Measurements from ENCODE around the gene FUT7. TPM values are rescaled to one million over a fixed set of nuclear protein-coding genes. Genes with fewer than 3 reads are reported as not detected.
A peak's percentile ranks its signal among the peaks of the same experiment; 100 is the strongest.

Gene FUT7
- total and polyA plus RNA-seq, 2 of the 13 experiments (the other 11 are each of a cell fraction or from before 2014, with no cell fraction given), result 0.05 TPM; not detected in 1

- TF ChIP-seq ZNF687 (CRISPR knock-in tag; IDR thresholded peaks at IDR 0.05) (peak; percentile 38; the same call in 1 of the 2 replicates), NR2F6 (IDR thresholded peaks at IDR 0.05) (peak; percentile 18; the same call in 1 of the 2 replicates), NR2F6 (CRISPR knock-in tag; IDR thresholded peaks at IDR 0.05) (peak; percentile 20; the same call in 1 of the 2 replicates), RFX1 (IDR thresholded peaks at IDR 0.05) (peak; percentile 81), RFX3 (CRISPR knock-in tag; IDR thresholded peaks at IDR 0.05) (peak; percentile 76), CENPBD1 (CRISPR knock-in tag; IDR thresholded peaks at IDR 0.05; ENCODE audit: borderline replicate concordance, low read depth) (no peak), ZFP37 (CRISPR knock-in tag; IDR thresholded peaks at IDR 0.05; ENCODE audit: borderline replicate concordance) (no peak)
Measured at GRCh38 chr9:137025517-137025966, 6.3 kb downstream of the FUT7 start (continued).

DNA sequence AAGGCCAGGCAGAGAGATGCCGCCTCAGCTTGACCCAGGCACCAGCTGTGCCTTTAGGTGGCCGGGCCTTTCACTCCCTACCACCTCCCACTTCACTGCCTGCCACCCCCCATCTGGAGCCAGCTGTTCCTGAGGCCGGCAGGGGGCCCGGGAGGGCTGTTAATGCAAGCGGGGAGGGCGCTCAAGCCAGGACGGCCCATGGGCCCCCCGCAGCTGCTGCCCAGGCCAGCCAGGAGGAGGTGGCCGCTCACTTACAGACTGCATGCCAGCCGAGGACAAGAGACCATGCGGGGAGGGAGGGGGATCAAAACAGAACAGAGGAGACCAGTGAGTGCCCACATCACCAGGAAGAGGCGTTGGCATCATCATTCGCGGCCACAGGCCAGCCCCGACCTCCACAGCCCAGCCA, 8.3 kb downstream of the FUT7 start:
- BruUV-seq (replicated peaks), result no TSS peak
- Histone ChIP-seq H3K4me3 (replicated peaks in 1 of 3; ENCODE audit: insufficient read depth in 1 of 3, low read depth in 2 of 3, low read length in 3 of 3) (no peak overlapping the region), H3K4me2 (ENCODE audit: low read depth, low read length) (peak overlapping the region; percentile 31; the same call in 1 of the 2 replicates), H3K27me3 (ENCODE audit: control insufficient read depth in 1 of 2, insufficient read depth in 2 of 2, low read length in 2 of 2) (peaks cover 0 to 5% of the 10 kb centered on the region in 2 experiments; a peak in 1 of 5 replicates), H3K4me1 (ENCODE audit: insufficient read depth, low read length) (peaks cover 63% of the 10 kb centered on the region), H3K27ac (ENCODE audit: extremely low read length, insufficient read depth, low read length) (no peak overlapping the region), H3K79me2 (ENCODE audit: insufficient read depth, low read length) (no peaks in the 10 kb centered on the region), H4K20me1 (ENCODE audit: insufficient read depth, low read length) (no peaks in the 10 kb centered on the region), H3K36me3 (replicated peaks in 1 of 2; ENCODE audit: control insufficient read depth in 1 of 2, insufficient read depth in 2 of 2, low read length in 2 of 2) (no peaks in the 10 kb centered on the region), H2AFZ (ENCODE audit: low read length) (no peak overlapping the region), H3K9ac (ENCODE audit: insufficient read depth, low read depth, low read length) (no peak overlapping the region), H3K9me3 (ENCODE audit: low read length) (no peaks in the 10 kb centered on the region)
- intact Hi-C loops (cut with micrococcal nuclease; ENCODE audit: unreplicated experiment), result no loop called here
- DNase-seq (ENCODE audit: low spot score) (no peak), ATAC-seq (no peak), FAIRE-seq (no peak)
- 88% methylated on average over 12 of the region's 15 CpGs for WGBS (ENCODE audit: low lambda C conversion rate)
- no peak for TF ChIP-seq CREB1 (IDR thresholded peaks at IDR 0.05)
- TF ChIP-seq CREB1 (CRISPR knock-in tag; IDR thresholded peaks at IDR 0.05), result no peak
- peak; percentile 26; the same call in 1 of the 2 replicates for TF ChIP-seq HNRNPL (IDR thresholded peaks at IDR 0.05; ENCODE audit: low read depth, low read length)
- in situ Hi-C loops (cut with HindIII; ENCODE audit: extremely low pct_ligation_motif_present, low pct_unique_long_range_greater_than_20kb), result no loop called here
- POLR2A ChIA-PET, result no interaction called here
- CTCF ChIA-PET (ENCODE audit: low intra/inter-chr PET ratio, low total read pairs), result no interaction called here
